Endothelial cell (in vitro differentiated cells): ENCODE data around the gene CCDC181. TPM values are rescaled to one million over a fixed set of nuclear protein-coding genes. Genes with fewer than 3 reads are reported as not detected.

Source experiments
- DNase-seq: peaks from one replicate; pipeline ENCODE4 v3.0.0; 2021; ENCODE audit warnings: low spot score
- H3K27ac Mint-ChIP-seq: one replicate; pipeline ENCODE4 v1.8.0; 2021; ENCODE audit warnings: mixed read lengths, inconsistent platforms; ENCODE audit not compliant: unreplicated experiment
- H3K27me3 Mint-ChIP-seq: one replicate; pipeline ENCODE4 v1.8.0; 2021; ENCODE audit warnings: mild to moderate bottlenecking, moderate library complexity, mixed read lengths, inconsistent platforms; ENCODE audit not compliant: unreplicated experiment
- H3K36me3 Mint-ChIP-seq: one replicate; pipeline ENCODE4 v1.8.0; 2021; ENCODE audit warnings: mild to moderate bottlenecking, low read depth, mixed read lengths, inconsistent platforms; ENCODE audit not compliant: unreplicated experiment
- H3K4me1 Mint-ChIP-seq: one replicate; pipeline ENCODE4 v1.8.0; 2021; ENCODE audit warnings: mild to moderate bottlenecking, mixed read lengths, inconsistent platforms; ENCODE audit not compliant: unreplicated experiment
- H3K4me3 Mint-ChIP-seq: one replicate; pipeline ENCODE4 v1.8.0; 2021; ENCODE audit warnings: mild to moderate bottlenecking, mixed read lengths, inconsistent platforms; ENCODE audit not compliant: unreplicated experiment
- H3K9me3 Mint-ChIP-seq: one replicate; pipeline ENCODE4 v1.8.0; 2021; ENCODE audit warnings: mixed read lengths, inconsistent platforms; ENCODE audit not compliant: unreplicated experiment
- CTCF ChIP-seq: fragments of 200-600 bp; sonication (generic); IDR thresholded peaks from one replicate; pipeline ENCODE4 v1.5.0; 2021; ENCODE audit warnings: antibody characterized with exemption; ENCODE audit not compliant: unreplicated experiment
- long read RNA-seq: library from polyadenylated mRNA; unstranded; transcript quantifications from one replicate; pipeline ENCODE4 v2.0.0, GENCODE V29; 2020; ENCODE audit not compliant: unreplicated experiment
- total RNA-seq: library from RNA; stranded (reverse); fragmentation: NEBNext Ultra II Directional; extraction: Animal tissue kit (Norgen Biotek cat#: 25700); gene quantifications from one replicate; pipeline ENCODE4 v1.2.1, GENCODE V29; 2021; ENCODE audit not compliant: unreplicated experiment

Gene CCDC181
- 0.80 TPM for total RNA-seq
- long read RNA-seq = 0 reads

GRCh38 chr1:169427081-169427641 is at the start of gene CCDC181:
TSS of gene CCDC181 (minus strand) at chr1:169427474. CDS start at chr1:169424927, 2,547 bp downstream.
- Mint-ChIP-seq H3K4me1 (peaks cover 4% of the 10 kb centered on the region), H3K4me3 (peak within 1 kb of the TSS; percentile 96), H3K36me3 (no peaks in the 10 kb centered on the region), H3K9me3 (no peaks in the 10 kb centered on the region), H3K27ac (peak within 1 kb of the TSS; percentile 68), H3K27me3 (peaks cover 3% of the 10 kb centered on the region)
- peak; percentile 85 for DNase-seq
- TF ChIP-seq CTCF = no peak

GRCh38 chr1:169475806-169476387 is 48.6 kb upstream of the CCDC181 start:
- no peak overlapping the region for H3K4me3 Mint-ChIP-seq
- H3K36me3 Mint-ChIP-seq = no peaks in the 10 kb centered on the region
- H3K9me3 Mint-ChIP-seq = no peaks in the 10 kb centered on the region
- no peak overlapping the region for H3K27ac Mint-ChIP-seq
- H3K27me3 Mint-ChIP-seq = no peaks in the 10 kb centered on the region
- TF ChIP-seq CTCF = no peak
- H3K4me1 Mint-ChIP-seq = no peaks in the 10 kb centered on the region
- no peak for DNase-seq

- Mint-ChIP-seq H3K27me3 (no peaks in the 10 kb centered on the region), H3K9me3 (no peaks in the 10 kb centered on the region), H3K36me3 (no peaks in the 10 kb centered on the region), H3K4me3 (no peak overlapping the region), H3K4me1 (no peaks in the 10 kb centered on the region), H3K27ac (no peak overlapping the region)
- DNase-seq = no peak
- no peak for TF ChIP-seq CTCF
Observed at GRCh38 chr1:169474302-169474995, 47.2 kb upstream of the CCDC181 start.

GRCh38 chr1:169473347-169473746 is 46.1 kb upstream of the CCDC181 start:
- H3K36me3 Mint-ChIP-seq = no peaks in the 10 kb centered on the region
- no peak for TF ChIP-seq CTCF
- H3K27me3 Mint-ChIP-seq = peaks cover 1% of the 10 kb centered on the region
- H3K4me3 Mint-ChIP-seq = no peak overlapping the region
- no peak overlapping the region for H3K27ac Mint-ChIP-seq
- no peaks in the 10 kb centered on the region for H3K4me1 Mint-ChIP-seq
- DNase-seq = no peak
- H3K9me3 Mint-ChIP-seq = no peaks in the 10 kb centered on the region

GRCh38 chr1:169472738-169473137 is 45.5 kb upstream of the CCDC181 start:
- DNase-seq = no peak
- Mint-ChIP-seq H3K4me3 (no peak overlapping the region), H3K36me3 (no peaks in the 10 kb centered on the region), H3K27me3 (peaks cover 1% of the 10 kb centered on the region), H3K9me3 (no peaks in the 10 kb centered on the region), H3K27ac (no peak overlapping the region), H3K4me1 (no peaks in the 10 kb centered on the region)
- TF ChIP-seq CTCF = no peak
